ENCODE results near the gene TBC1D22A. TPM values are rescaled to one million over a fixed set of nuclear protein-coding genes. Genes with fewer than 3 reads are reported as not detected.

TBC1D22A gene
- total and polyA plus RNA-seq, 2 donors from 2014 or later = 24.6 to 39.4 TPM

DNA sequence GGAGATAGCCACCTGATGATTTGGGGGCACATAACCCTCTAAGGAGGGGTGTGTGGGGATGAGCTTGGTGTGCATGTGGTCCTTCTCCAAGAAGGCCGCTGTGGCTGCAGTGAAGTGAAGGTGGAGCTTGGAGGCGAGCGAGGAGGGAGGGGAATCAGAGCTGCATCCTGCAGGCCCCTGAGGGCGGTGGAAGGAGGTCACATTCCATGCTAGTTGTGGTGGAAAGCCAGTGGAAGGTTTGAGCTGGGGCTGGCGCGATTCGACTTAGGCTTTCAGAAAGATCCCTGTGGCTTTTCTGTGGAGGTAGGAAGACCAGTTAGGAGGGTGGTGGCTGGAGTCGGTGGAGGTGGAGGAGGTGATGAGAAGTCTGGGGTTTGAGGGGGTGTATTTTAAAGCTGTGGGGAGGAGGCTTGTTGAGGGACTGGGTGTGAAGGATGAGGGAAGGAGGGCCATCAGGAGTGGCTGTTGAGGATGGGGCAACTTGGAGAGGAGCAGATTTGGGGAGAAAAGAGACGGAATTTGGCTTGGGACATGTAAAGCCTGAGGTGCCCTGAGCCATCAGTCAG, 62.0 kb downstream of the TBC1D22A start:
- peaks cover 0 to 12% (median 8%) of the 10 kb centered on the region in 3 donors for H3K4me1 ChIP-seq (ENCODE audit: control insufficient read depth in 2 of 3, insufficient read depth in 2 of 3, low read depth in 1 of 3, low read length in 3 of 3)
- FAIRE-seq (no peak), DNase-seq (peak in 2 of 5 donors; percentile 24 to 31)
- no peaks in the 10 kb centered on the region for H3K9me3 ChIP-seq (ENCODE audit: control insufficient read depth in 2 of 3, insufficient read depth in 1 of 3, low read length in 3 of 3)
- no peak overlapping the region for H3K27ac ChIP-seq (ENCODE audit: low read depth in 2 of 2, low read length in 2 of 2)
- intact Hi-C loops (cut with DNase I) = no loop called here
- H3K36me3 ChIP-seq (ENCODE audit: control insufficient read depth in 2 of 3, insufficient read depth in 3 of 3, low read length in 3 of 3) = peaks cover 0 to 2% (median 0%) of the 10 kb centered on the region in 3 donors
- TF ChIP-seq, protein P1, sequence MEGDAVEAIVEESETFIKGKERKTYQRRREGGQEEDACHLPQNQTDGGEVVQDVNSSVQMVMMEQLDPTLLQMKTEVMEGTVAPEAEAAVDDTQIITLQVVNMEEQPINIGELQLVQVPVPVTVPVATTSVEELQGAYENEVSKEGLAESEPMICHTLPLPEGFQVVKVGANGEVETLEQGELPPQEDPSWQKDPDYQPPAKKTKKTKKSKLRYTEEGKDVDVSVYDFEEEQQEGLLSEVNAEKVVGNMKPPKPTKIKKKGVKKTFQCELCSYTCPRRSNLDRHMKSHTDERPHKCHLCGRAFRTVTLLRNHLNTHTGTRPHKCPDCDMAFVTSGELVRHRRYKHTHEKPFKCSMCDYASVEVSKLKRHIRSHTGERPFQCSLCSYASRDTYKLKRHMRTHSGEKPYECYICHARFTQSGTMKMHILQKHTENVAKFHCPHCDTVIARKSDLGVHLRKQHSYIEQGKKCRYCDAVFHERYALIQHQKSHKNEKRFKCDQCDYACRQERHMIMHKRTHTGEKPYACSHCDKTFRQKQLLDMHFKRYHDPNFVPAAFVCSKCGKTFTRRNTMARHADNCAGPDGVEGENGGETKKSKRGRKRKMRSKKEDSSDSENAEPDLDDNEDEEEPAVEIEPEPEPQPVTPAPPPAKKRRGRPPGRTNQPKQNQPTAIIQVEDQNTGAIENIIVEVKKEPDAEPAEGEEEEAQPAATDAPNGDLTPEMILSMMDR (IDR thresholded peaks at IDR 0.05; ENCODE audit: borderline replicate concordance, extremely low read depth, insufficient read depth) = no peak
- H3K9ac ChIP-seq (ENCODE audit: low read length in 3 of 3) = no peak overlapping the region
- H3K27me3 ChIP-seq (ENCODE audit: control insufficient read depth, insufficient read depth, low read length) = no peaks in the 10 kb centered on the region
- no peak overlapping the region for H3K4me3 ChIP-seq (ENCODE audit: low read length in 3 of 3)

DNA sequence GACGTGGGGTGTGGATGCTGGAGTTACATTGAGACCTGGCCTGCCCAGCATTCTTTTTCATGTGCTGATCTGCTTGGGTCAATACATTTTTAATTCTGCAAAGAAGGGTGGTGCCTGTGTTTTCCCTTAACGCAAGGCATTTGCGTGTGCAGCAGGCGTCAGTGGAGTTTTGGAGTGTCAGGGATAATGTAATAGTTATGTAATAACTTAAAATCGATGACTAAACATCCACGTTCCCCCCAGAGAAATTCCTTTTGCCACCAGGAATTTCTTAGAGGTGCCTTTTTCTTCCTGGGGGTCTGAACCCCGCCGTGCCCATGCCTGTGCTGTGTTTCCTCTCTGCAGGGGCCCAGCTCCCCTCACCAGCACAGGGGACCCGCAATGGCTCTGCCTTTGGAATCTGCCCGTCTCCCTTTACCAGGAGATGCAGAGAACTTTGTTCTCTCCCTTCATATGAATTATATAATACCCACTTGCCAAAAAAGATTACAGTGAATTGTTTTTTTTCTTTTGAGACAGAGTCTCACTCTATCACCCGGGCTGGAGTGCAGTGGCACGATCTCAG, 62.6 kb downstream of the TBC1D22A start:
- FAIRE-seq (no peak), DNase-seq (peak in 1 of 5 donors; percentile 51)
- intact Hi-C loops (cut with DNase I) = no loop called here
- Histone ChIP-seq H3K27ac (ENCODE audit: low read depth in 2 of 2, low read length in 2 of 2) (no peak overlapping the region), H3K36me3 (ENCODE audit: control insufficient read depth in 2 of 3, insufficient read depth in 3 of 3, low read length in 3 of 3) (peaks cover 0 to 2% (median 0%) of the 10 kb centered on the region in 3 donors), H3K27me3 (ENCODE audit: control insufficient read depth, insufficient read depth, low read length) (no peaks in the 10 kb centered on the region), H3K4me3 (ENCODE audit: low read length in 3 of 3) (no peak overlapping the region), H3K9me3 (ENCODE audit: control insufficient read depth in 2 of 3, insufficient read depth in 1 of 3, low read length in 3 of 3) (no peaks in the 10 kb centered on the region), H3K9ac (ENCODE audit: low read length in 3 of 3) (no peak overlapping the region), H3K4me1 (ENCODE audit: control insufficient read depth in 2 of 3, insufficient read depth in 2 of 3, low read depth in 1 of 3, low read length in 3 of 3) (peaks cover 2 to 15% (median 11%) of the 10 kb centered on the region in 3 donors)
- TF ChIP-seq, protein P1 (IDR thresholded peaks at IDR 0.05; ENCODE audit: borderline replicate concordance, extremely low read depth, insufficient read depth) = no peak

DNA sequence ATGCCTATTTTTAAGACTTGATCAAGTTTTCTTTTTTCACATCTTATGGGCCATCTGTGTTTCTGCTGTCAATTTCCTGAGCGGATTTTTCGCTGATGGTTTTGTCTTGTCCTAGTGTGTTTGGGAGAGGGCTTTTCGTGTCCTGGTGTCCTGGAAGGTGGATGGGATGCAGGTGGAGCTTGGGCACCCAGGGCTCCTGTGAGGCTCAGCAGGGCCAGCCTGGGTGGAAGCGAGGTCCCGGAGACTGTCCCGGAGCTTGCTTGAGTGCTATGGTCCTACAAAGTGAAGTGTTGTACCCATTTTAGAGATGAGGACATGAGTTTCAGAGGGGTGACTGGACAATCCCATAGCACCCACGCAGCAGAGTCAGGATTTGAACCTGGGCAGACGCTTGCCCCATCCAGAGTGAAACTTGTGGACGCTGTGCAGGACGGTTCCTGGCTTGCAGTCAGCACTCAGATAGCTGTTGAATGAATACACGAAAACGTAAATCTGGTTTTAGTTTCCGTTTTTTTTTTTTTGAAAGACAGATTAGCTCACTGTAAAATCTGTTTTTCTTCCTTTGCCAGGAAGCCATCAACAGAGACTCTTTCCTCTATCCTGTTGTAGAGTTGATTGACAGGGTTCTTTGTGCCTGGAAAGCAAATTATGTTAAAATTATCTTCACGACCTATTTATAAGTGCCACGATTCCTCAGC, 64.1 kb downstream of the TBC1D22A start:
- Histone ChIP-seq H3K4me3 (ENCODE audit: low read length in 3 of 3) (no peak overlapping the region), H3K36me3 (ENCODE audit: control insufficient read depth in 2 of 3, insufficient read depth in 3 of 3, low read length in 3 of 3) (peaks cover 0 to 2% (median 0%) of the 10 kb centered on the region in 3 donors), H3K9ac (ENCODE audit: low read length in 3 of 3) (no peak overlapping the region), H3K27me3 (ENCODE audit: control insufficient read depth, insufficient read depth, low read length) (no peaks in the 10 kb centered on the region), H3K27ac (ENCODE audit: low read depth in 2 of 2, low read length in 2 of 2) (no peak overlapping the region), H3K9me3 (ENCODE audit: control insufficient read depth in 2 of 3, insufficient read depth in 1 of 3, low read length in 3 of 3) (no peaks in the 10 kb centered on the region), H3K4me1 (ENCODE audit: control insufficient read depth in 2 of 3, insufficient read depth in 2 of 3, low read depth in 1 of 3, low read length in 3 of 3) (peaks cover 3 to 18% (median 11%) of the 10 kb centered on the region in 3 donors)
- FAIRE-seq = no peak
- TF ChIP-seq, protein P1 (IDR thresholded peaks at IDR 0.05; ENCODE audit: borderline replicate concordance, extremely low read depth, insufficient read depth) = no peak
- intact Hi-C loops (cut with DNase I) = no loop called here
- DNase-seq = no peak
